ACHN (cell line): ENCODE results near the gene CTAGE6.
"Not testable (repeated sequence)": the region's sequence is repeated elsewhere in the genome, so short reads cannot be mapped to it uniquely, and the experiment has no call there.

Experiments used
- DNase-seq: peaks from one replicate; pipeline ENCODE4 v3.0.0-alpha.2; 2015
- in situ Hi-C: cut with HindIII; loops from 2 replicates; pipeline ENCODE4 v1.10.0; 2017; ENCODE audit warnings: low sequenced_read_pairs, low pct_ligation_motif_present, low pct_unique_long_range_greater_than_20kb

The CTAGE6 gene

DNA sequence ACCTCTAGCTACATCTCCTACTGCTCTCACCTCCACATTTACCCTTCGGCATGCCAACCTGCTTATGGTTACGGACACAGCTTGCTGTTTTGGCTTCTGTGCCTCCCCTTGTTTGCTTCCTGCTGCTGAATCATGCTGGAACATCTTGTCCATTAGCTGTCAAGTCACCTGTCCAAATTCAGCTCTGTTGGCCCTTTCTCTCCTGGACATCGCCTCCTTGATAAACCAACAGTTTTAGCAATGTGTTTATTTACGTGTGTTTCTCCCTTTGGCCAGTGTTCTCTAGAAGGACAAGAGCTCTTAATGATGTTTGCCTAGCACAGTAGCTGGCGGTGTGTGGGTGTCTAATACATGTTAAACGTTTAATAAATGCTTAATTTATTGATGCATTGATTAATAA lies 31.4 kb downstream of the CTAGE6 start:
- DNase-seq, in situ Hi-C loops: not testable (repeated sequence)

DNA sequence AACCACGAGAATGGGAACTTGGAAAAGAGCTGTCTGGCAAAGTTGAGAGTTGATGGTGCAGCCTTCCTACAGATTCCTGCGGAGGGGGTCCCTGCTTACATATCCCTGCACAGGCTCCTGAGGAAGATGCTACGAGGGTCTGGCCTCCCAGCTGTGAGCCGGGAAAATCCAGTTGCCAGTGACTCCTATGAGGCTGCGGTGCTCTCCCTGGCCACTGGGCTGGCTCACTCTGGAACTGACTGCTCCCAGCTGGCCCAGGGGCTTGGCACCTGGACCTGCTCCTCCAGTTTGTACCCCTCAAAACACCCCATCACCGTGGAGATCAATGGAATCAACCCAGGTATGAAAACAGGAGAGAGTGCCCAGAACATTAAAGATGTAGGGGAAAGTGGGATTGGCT lies 37.2 kb downstream of the CTAGE6 start:
- DNase-seq, in situ Hi-C loops: not testable (repeated sequence)

DNA sequence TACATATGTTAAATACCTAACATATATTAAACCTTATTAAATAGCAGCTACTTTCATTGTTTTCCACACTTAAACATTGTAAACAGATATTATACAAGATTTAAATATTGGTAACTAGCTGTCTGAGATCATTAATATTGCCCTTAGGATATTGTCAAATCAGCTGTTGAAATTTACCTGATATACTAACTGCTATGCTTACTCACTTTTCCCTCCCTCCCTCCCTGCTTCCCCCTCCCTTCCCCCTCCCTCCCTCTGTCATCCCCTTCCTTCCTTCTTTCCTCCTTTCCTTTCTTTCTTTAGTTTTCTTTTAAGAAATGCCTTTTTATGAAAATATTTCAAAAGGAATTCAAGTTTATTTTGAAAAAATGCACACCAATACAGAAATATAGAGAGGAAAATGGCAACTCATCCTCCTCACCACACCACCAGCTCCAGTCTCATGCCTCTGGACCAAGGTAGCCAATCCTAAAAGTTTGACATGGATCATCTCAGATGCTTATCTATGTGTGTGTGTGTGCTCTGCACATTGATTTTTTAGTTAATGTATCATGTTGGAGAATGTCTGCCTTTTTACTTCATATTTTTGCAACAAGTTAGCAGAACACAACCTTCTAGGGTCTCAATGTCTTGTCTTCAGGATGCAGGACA lies 41.8 kb downstream of the CTAGE6 start:
- in situ Hi-C loops, result not testable (repeated sequence)

DNA sequence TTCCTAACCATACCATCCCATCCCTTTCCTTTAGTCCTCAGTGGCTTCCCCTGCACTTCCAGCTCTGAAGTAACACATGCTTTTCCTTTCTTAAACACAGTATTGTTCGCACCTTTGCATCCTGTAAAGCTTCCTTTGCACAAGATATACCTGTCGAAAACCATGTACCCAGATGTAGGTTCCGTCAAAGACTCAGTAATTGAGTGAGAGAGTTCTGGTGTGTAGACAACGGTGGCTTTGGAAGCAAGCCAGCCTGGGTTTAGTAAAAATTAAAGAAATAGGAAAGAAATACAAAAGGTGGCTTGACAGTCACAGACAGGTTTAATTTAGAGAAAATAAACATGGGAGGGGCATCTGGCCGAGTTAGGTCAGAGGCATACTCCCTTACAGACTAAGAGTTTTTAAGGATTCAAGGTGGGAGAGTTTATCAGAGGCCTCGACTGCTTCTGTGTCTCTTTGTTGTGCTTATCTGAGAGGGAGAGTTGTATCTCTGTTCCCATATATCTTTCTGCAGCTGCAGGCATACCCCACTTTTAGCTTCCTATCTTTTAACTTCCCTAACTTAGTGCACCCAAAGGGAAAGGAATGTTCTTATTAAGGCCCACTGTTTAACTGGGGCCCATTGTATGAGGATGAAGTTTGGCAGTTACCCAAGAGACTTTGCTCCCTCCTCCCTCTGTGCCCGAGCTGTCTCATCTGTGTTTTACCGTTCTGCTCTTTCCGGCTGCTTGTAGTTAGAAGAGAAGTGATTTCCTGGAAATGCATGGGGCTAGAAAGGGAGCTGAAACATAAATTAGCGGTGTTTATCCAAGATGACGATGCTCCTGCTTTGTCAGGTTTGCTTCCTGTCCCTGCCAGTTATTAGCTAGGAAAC lies 42.7 kb downstream of the CTAGE6 start:
- DNase-seq, in situ Hi-C loops: not testable (repeated sequence)

More for the DNA sequence above, 41.8 kb downstream of the CTAGE6 start:
- not testable (repeated sequence) for DNase-seq

- DNase-seq, in situ Hi-C loops: not testable (repeated sequence)
Measured at GRCh38 chr7:143712381-143712780, 45.1 kb downstream of the CTAGE6 start.

- DNase-seq, in situ Hi-C loops: not testable (repeated sequence)
Measured at GRCh38 chr7:143711727-143712324, 45.7 kb downstream of the CTAGE6 start.

DNA sequence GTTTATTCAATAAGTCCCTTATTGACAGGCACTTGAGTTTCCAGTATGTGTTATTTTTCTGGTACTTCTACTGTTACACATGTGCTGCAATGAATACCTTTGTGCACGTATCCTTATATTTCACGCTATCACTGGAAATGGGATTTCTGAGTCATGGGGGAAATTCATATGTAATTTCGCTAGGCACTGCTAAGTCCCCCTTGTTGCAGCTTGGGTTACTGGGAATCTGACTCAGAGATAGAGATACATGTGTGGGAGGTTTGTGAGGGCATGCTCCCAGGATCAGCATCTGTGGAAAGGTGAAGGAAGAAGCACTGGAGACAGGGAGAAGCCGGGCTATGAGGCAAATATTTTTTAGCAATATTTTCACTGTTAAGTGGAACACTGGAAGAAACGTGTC lies 47.6 kb downstream of the CTAGE6 start:
- DNase-seq, in situ Hi-C loops: not testable (repeated sequence)
